OCI-LY1 (cell line): ENCODE data around the gene CDH13.

Experiments used
- H2AFZ ChIP-seq: fragments of 200-600 bp; sonication (generic), shearing (Covaris generic); 2 replicates; pipeline ENCODE4 v1.6.0; 2014; ENCODE audit warnings: antibody characterized with exemption, mild to moderate bottlenecking, low read length
- H3F3A ChIP-seq: fragments of 200-600 bp; sonication (generic), shearing (Covaris generic); 2 replicates; pipeline ENCODE4 v1.6.0; 2014; ENCODE audit warnings: mild to moderate bottlenecking, antibody characterized with exemption, low read length, moderate library complexity; ENCODE audit not compliant: insufficient read depth
- H3K27ac ChIP-seq: fragments of 200-600 bp; sonication (generic); 2 replicates; pipeline ENCODE4 v1.5.1; 2014; ENCODE audit warnings: low read length, mixed run types, mild to moderate bottlenecking, low read depth; ENCODE audit not compliant: poor library complexity, severe bottlenecking
- H3K27me3 ChIP-seq: fragments of 200-600 bp; sonication (generic); 2 replicates; pipeline ENCODE4 v1.6.0; 2014; ENCODE audit warnings: antibody characterized with exemption, mild to moderate bottlenecking, low read length, moderate library complexity; ENCODE audit not compliant: insufficient read depth
- H3K36me3 ChIP-seq: fragments of 200-600 bp; sonication (generic); 2 replicates; pipeline ENCODE4 v1.6.1; 2014; ENCODE audit warnings: mild to moderate bottlenecking, antibody characterized with exemption, low read length, moderate library complexity, mixed read lengths; ENCODE audit not compliant: insufficient read depth
- H3K4me1 ChIP-seq: fragments of 200-600 bp; sonication (generic); 2 replicates; pipeline ENCODE4 v1.5.1; 2014; ENCODE audit warnings: mild to moderate bottlenecking, low read length, moderate library complexity; ENCODE audit not compliant: insufficient read depth, severe bottlenecking
- H3K4me2 ChIP-seq: fragments of 200-600 bp; sonication (generic), shearing (Covaris generic); 2 replicates; pipeline ENCODE4 v1.6.1; 2014; ENCODE audit warnings: low read length
- H3K4me3 ChIP-seq: fragments of 200-600 bp; sonication (generic); 2 replicates; pipeline ENCODE4 v1.5.1; 2014; ENCODE audit warnings: low read length, low read depth, mild to moderate bottlenecking, mixed read lengths; ENCODE audit not compliant: poor library complexity, severe bottlenecking
- H3K79me2 ChIP-seq: fragments of 200-600 bp; shearing (Covaris generic); 2 replicates; pipeline ENCODE4 v1.6.1; 2016; ENCODE audit warnings: mixed run types, low read length, mixed read lengths; ENCODE audit not compliant: insufficient read depth
- H3K9ac ChIP-seq: fragments of 200-600 bp; sonication (generic), shearing (Covaris generic); 2 replicates; pipeline ENCODE4 v1.6.1; 2014; ENCODE audit warnings: mild to moderate bottlenecking, low read length, mixed read lengths
- H3K9me2 ChIP-seq: fragments of 200-600 bp; sonication (generic), shearing (Covaris generic); 2 replicates; pipeline ENCODE4 v1.6.1; 2014; ENCODE audit warnings: low read depth, mild to moderate bottlenecking, low read length, mixed read lengths
- H3K9me3 ChIP-seq: fragments of 200-600 bp; shearing (Covaris generic); 2 replicates; pipeline ENCODE4 v1.6.1; 2014; ENCODE audit warnings: low read length, mixed read lengths
- H4K20me1 ChIP-seq: fragments of 200-600 bp; sonication (generic), shearing (Covaris generic); 2 replicates; pipeline ENCODE4 v1.6.0; 2016; ENCODE audit warnings: mild to moderate bottlenecking, low read length; ENCODE audit not compliant: insufficient read depth
- CTCF ChIP-seq: fragments of 200-600 bp; sonication (generic), shearing (Covaris generic); IDR thresholded peaks from 2 replicates; pipeline ENCODE4 v1.5.1; 2017; ENCODE audit warnings: mild to moderate bottlenecking, antibody characterized with exemption, low read length, moderate library complexity, mixed read lengths
- EZH2 ChIP-seq: fragments of 200-600 bp; sonication (generic), shearing (Covaris generic); IDR thresholded peaks from 2 replicates; pipeline ENCODE4 v1.8.0; 2017; ENCODE audit warnings: borderline replicate concordance, mixed run types, mild to moderate bottlenecking, antibody characterized with exemption, low read length, moderate library complexity, mixed read lengths

The CDH13 gene

GRCh38 chr16:82738699-82739098 lies 111.9 kb downstream of the CDH13 start:
- H3K4me2 ChIP-seq, result no peak overlapping the region
- H3F3A ChIP-seq, result no peaks in the 10 kb centered on the region
- no peaks in the 10 kb centered on the region for H3K27me3 ChIP-seq
- H3K9me3 ChIP-seq, result no peaks in the 10 kb centered on the region
- H3K4me3 ChIP-seq, result no peak overlapping the region
- no peaks in the 10 kb centered on the region for H3K36me3 ChIP-seq
- TF ChIP-seq EZH2 (no peak), CTCF (peak; percentile 29; the same call in 1 of the 2 replicates)
- H3K79me2 ChIP-seq, result no peaks in the 10 kb centered on the region
- no peaks in the 10 kb centered on the region for H4K20me1 ChIP-seq
- no peak overlapping the region for H2AFZ ChIP-seq
- H3K4me1 ChIP-seq, result no peaks in the 10 kb centered on the region
- H3K9ac ChIP-seq, result no peak overlapping the region
- H3K27ac ChIP-seq, result no peak overlapping the region
- H3K9me2 ChIP-seq, result no peaks in the 10 kb centered on the region

- no peak overlapping the region for H3K27ac ChIP-seq
- H3F3A ChIP-seq, result no peaks in the 10 kb centered on the region
- no peak overlapping the region for H3K9ac ChIP-seq
Measured at GRCh38 chr16:82741073-82741615, 114.4 kb downstream of the CDH13 start.

GRCh38 chr16:82744958-82745357 lies 118.2 kb downstream of the CDH13 start:
- no peak overlapping the region for H3K9ac ChIP-seq
- H3K4me1 ChIP-seq, result no peaks in the 10 kb centered on the region
- H3K4me3 ChIP-seq, result no peak overlapping the region

More at GRCh38 chr16:82741073-82741615, 114.4 kb downstream of the CDH13 start:
- no peak for TF ChIP-seq CTCF
- TF ChIP-seq EZH2, result no peak
- Histone ChIP-seq H3K27me3 (no peaks in the 10 kb centered on the region), H3K4me3 (no peak overlapping the region), H4K20me1 (no peaks in the 10 kb centered on the region), H2AFZ (no peak overlapping the region), H3K9me3 (no peaks in the 10 kb centered on the region), H3K9me2 (no peaks in the 10 kb centered on the region), H3K4me2 (no peak overlapping the region), H3K79me2 (no peaks in the 10 kb centered on the region), H3K36me3 (no peaks in the 10 kb centered on the region), H3K4me1 (no peaks in the 10 kb centered on the region)

More at GRCh38 chr16:82744958-82745357, 118.2 kb downstream of the CDH13 start:
- Histone ChIP-seq H3K27me3 (no peaks in the 10 kb centered on the region), H3K79me2 (no peaks in the 10 kb centered on the region), H3K27ac (no peak overlapping the region), H3K9me2 (no peaks in the 10 kb centered on the region), H3K4me2 (no peak overlapping the region), H2AFZ (no peak overlapping the region), H3K36me3 (no peaks in the 10 kb centered on the region), H3F3A (no peaks in the 10 kb centered on the region), H4K20me1 (no peaks in the 10 kb centered on the region), H3K9me3 (no peaks in the 10 kb centered on the region)
- no peak for TF ChIP-seq EZH2
- TF ChIP-seq CTCF, result no peak
